Endothelial cell of umbilical vein (primary cell): ENCODE results near the gene FARP2. TPM values are rescaled to one million over a fixed set of nuclear protein-coding genes. Genes with fewer than 3 reads are reported as not detected.

Experiments used
- BruUV-seq: library from RNA; stranded (reverse); fragments of 400-500 nt; replicated peaks from 2 replicates; lab custom pipeline; 2021; lab: Mats Ljungman, UMichigan
- CTCF ChIA-PET: fragments of 300-600, 350-600 bp; sonication (Branson Sonifier 250); formaldehyde crosslinking; loops from one replicate; lab custom pipeline; 2021; ENCODE audit warnings: antibody characterized with exemption, inconsistent platforms; lab: Charles Lee
- POLR2A ChIA-PET: fragments of 300-600, 350-600 bp; sonication (Branson Sonifier 250); formaldehyde crosslinking; loops from one replicate; lab custom pipeline; 2021; ENCODE audit warnings: antibody characterized with exemption, inconsistent platforms; lab: Charles Lee
- DNase-seq: peaks from one replicate; pipeline ENCODE4 v3.0.0-alpha.2; 2011; ENCODE audit warnings: low read depth, low spot score
- FAIRE-seq: peaks from 2 replicates; lab custom pipeline; 2011; peaks lifted over from hg19 to GRCh38; lab: Jason Lieb, UNC
- H2AFZ ChIP-seq: 2 replicates; pipeline ENCODE4 v1.6.0; 2012; ENCODE audit warnings: low read depth, low read length, control low read depth, inconsistent platforms
- H3K27ac ChIP-seq: 2 replicates; pipeline ENCODE4 v1.5.1; 2011; ENCODE audit warnings: low read depth, mild to moderate bottlenecking, control low read depth, low read length, moderate library complexity; ENCODE audit not compliant: insufficient read depth
- H3K27me3 ChIP-seq, 2 experiments: 2 replicates each; pipeline versions ENCODE4 v1.6.0 to v1.6.1; 2011; ENCODE audit warnings: low read length in 2 of 2, mixed read lengths in 1 of 2; ENCODE audit not compliant: control insufficient read depth in 2 of 2, insufficient read depth in 2 of 2
- H3K36me3 ChIP-seq, 2 experiments: 2 replicates in 1 of 2; 3 replicates in 1 of 2; pipeline ENCODE4 v1.5.1; 2011; ENCODE audit warnings: low read length in 2 of 2, mild to moderate bottlenecking in 1 of 2, moderate library complexity in 1 of 2; ENCODE audit not compliant: control insufficient read depth in 2 of 2, insufficient read depth in 2 of 2; ENCODE audit errors: extremely low read depth in 1 of 2
- H3K4me1 ChIP-seq: 3 replicates; pipeline ENCODE4 v1.5.1; 2011; ENCODE audit warnings: mild to moderate bottlenecking, low read length; ENCODE audit not compliant: control insufficient read depth, insufficient read depth; ENCODE audit errors: extremely low read depth
- H3K4me2 ChIP-seq: 2 replicates; pipeline ENCODE4 v1.6.1; 2011; ENCODE audit warnings: low read length, control low read depth, mixed read lengths; ENCODE audit not compliant: insufficient read depth
- H3K4me3 ChIP-seq, 3 experiments: fragments of 200-600 bp in 1 of 3; sonication (generic), shearing (Covaris generic) in 1 of 3; replicated peaks in 1 of 3; 2 replicates each; pipeline ENCODE4 v1.5.1; 2011 to 2016; ENCODE audit warnings: control low read depth in 3 of 3, low read length in 3 of 3, mild to moderate bottlenecking in 2 of 3, inconsistent platforms in 1 of 3, low read depth in 1 of 3, moderate library complexity in 1 of 3; ENCODE audit not compliant: insufficient read depth in 1 of 3
- H3K79me2 ChIP-seq: 2 replicates; pipeline ENCODE4 v1.6.0; 2012; ENCODE audit warnings: low read length, inconsistent platforms; ENCODE audit not compliant: control insufficient read depth, insufficient read depth
- H3K9ac ChIP-seq: replicated peaks from 2 replicates; pipeline ENCODE3; 2011; ENCODE audit warnings: low read length, control low read depth; ENCODE audit not compliant: insufficient read depth; ENCODE audit errors: extremely low read depth
- H3K9me1 ChIP-seq: replicated peaks from 3 replicates; pipeline ENCODE4 v1.6.0; 2011; ENCODE audit warnings: mild to moderate bottlenecking, low read length; ENCODE audit not compliant: control insufficient read depth, insufficient read depth; ENCODE audit errors: extremely low read depth
- H3K9me3 ChIP-seq: replicated peaks from 2 replicates; pipeline ENCODE4 v1.5.1; 2012; ENCODE audit warnings: low read length, inconsistent platforms; ENCODE audit not compliant: control insufficient read depth, insufficient read depth
- H4K20me1 ChIP-seq: replicated peaks from 2 replicates; pipeline ENCODE3; 2011; ENCODE audit warnings: mild to moderate bottlenecking, low read length; ENCODE audit not compliant: control insufficient read depth, insufficient read depth; ENCODE audit errors: extremely low read depth
- EZH2 ChIP-seq: IDR thresholded peaks from 2 replicates; pipeline ENCODE4 v1.6.1; 2012; ENCODE audit warnings: borderline replicate concordance, low read depth, mild to moderate bottlenecking, moderate library complexity, low read length, inconsistent platforms; ENCODE audit not compliant: severe bottlenecking
- FOS ChIP-seq: IDR thresholded peaks from 2 replicates; pipeline ENCODE4 v1.6.1; 2011; ENCODE audit warnings: mild to moderate bottlenecking, low read length, moderate library complexity, borderline replicate concordance; ENCODE audit not compliant: insufficient read depth
- GATA2 ChIP-seq: IDR thresholded peaks from 2 replicates; pipeline ENCODE4 v1.7.0; 2011; ENCODE audit warnings: low read depth, mild to moderate bottlenecking, moderate library complexity, mixed read lengths, low read length; ENCODE audit not compliant: insufficient read length, insufficient read depth
- JUN ChIP-seq: IDR thresholded peaks from 2 replicates; pipeline ENCODE4 v1.6.1; 2011; ENCODE audit warnings: borderline replicate concordance, low read depth; ENCODE audit not compliant: insufficient read length, insufficient read depth
- MYC ChIP-seq: IDR thresholded peaks from one replicate; pipeline ENCODE4 v1.6.1; 2011; ENCODE audit warnings: mild to moderate bottlenecking, low read depth, low read length
- POLR2A ChIP-seq: IDR thresholded peaks from 2 replicates; pipeline ENCODE4 v1.6.1; 2012; ENCODE audit warnings: low read depth, mild to moderate bottlenecking, control low read depth, low read length
- POLR2AphosphoS5 ChIP-seq: IDR thresholded peaks from 2 replicates; pipeline ENCODE4 v1.6.1; 2012; ENCODE audit warnings: low read depth, mild to moderate bottlenecking, control low read depth, low read length, moderate library complexity; ENCODE audit not compliant: insufficient read depth
- dilution Hi-C: fragments of 300-500 bp; cut with MboI; formaldehyde crosslinking; loops from one replicate; pipeline ENCODE4 v1.15.0; 2019; ENCODE audit warnings: low sequenced_read_pairs; ENCODE audit not compliant: extremely low pct_ligation_motif_present
- intact Hi-C: fragments of 100-400 bp; cut with micrococcal nuclease; formaldehyde crosslinking; loops from one replicate; pipeline ENCODE4 v1.10.0; 2022
- polyA plus RNA-seq, 4 experiments: library from polyadenylated mRNA; depleted of rRNA in 3 of 4; stranded (reverse) in 3 of 4; unstranded in 1 of 4; fragments of >200 nt; gene quantifications; 2 replicates each; pipeline versions ENCODE4 v1.2.1 to v1.2.3, GENCODE V29; 2011 to 2012; ENCODE audit warnings: missing spikeins in 1 of 4
- total RNA-seq: library from RNA; stranded (reverse); gene quantifications from 2 replicates; pipeline ENCODE4 v1.2.3, GENCODE V29; 2021
- TF ChIP-seq, protein P1 (sequence below): IDR thresholded peaks from 2 replicates; pipeline ENCODE4 v1.6.1; 2011; ENCODE audit not compliant: insufficient read depth, insufficient read length
- TF ChIP-seq, protein P2 (sequence below), 2 donors: IDR thresholded peaks; 1 replicate in 1 of 2; 2 replicates in 1 of 2; pipeline ENCODE4 v1.5.1; 2011; ENCODE audit warnings: low read length in 2 of 2, mild to moderate bottlenecking in 2 of 2, moderate library complexity in 2 of 2, control low read depth in 1 of 2, inconsistent platforms in 1 of 2, low read depth in 1 of 2; ENCODE audit not compliant: insufficient read depth in 1 of 2; ENCODE audit errors: extremely low read depth in 1 of 2

Gene FARP2
- total and polyA plus RNA-seq, 2 donors (not counting 3 experiments of a cell fraction or from before 2014, with no cell fraction given) = 15.3 to 45.3 TPM

DNA sequence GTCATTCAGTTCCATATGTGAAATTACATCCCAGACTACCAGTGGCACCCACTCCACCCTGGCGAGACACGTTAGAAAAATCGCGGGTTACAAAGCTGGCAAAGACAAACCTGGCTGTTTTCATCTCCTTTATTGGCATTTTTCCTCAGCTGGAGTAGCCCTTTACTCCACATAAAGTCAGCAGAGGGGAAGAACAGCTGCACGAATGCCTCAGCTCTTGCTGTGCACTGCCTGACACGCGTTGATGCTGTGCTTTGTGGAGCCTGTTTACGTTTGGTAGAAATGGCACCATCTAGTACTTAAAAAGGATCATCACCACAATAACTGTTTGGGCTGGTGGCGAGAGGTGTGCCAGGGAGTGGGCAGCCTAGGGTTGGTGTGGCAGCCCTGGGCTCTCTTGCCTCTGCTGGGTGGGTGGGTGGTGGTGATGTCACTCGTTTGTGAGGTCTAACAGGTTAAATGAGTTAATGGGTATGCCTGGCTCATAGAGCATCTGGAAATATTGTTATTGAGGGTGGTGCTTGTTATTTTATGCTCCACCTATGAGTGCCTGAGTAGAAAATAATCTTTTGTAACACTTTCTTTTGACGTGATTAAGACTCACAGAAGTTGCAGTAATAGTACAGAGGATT, 16.4 kb downstream of the FARP2 start:
- ChIA-PET CTCF (interaction anchor here (1.2 to 1.3 kb wide), 2 partner anchors 9 to 13 kb away, joined by 3 to 4 read pairs; no protein-coding TSS in a partner anchor), POLR2A (no interaction called here)
- Histone ChIP-seq H3K27me3 (no peaks in the 10 kb centered on the region), H3K4me2 (no peak overlapping the region), H3K79me2 (peaks cover 12% of the 10 kb centered on the region), H2AFZ (no peak overlapping the region), H3K9ac (no peak overlapping the region), H3K4me1 (no peaks in the 10 kb centered on the region), H3K36me3 (peaks cover 0 to 9% of the 10 kb centered on the region in 2 experiments), H3K9me1 (no peaks in the 10 kb centered on the region), H3K27ac (no peak overlapping the region), H3K4me3 (no peak overlapping the region), H3K9me3 (no peaks in the 10 kb centered on the region), H4K20me1 (no peaks in the 10 kb centered on the region)
- no peak for FAIRE-seq
- intact Hi-C loops (no loop called here), dilution Hi-C loops (no loop called here)
- TF ChIP-seq, protein P1, sequence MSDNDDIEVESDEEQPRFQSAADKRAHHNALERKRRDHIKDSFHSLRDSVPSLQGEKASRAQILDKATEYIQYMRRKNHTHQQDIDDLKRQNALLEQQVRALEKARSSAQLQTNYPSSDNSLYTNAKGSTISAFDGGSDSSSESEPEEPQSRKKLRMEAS = no peak
- no peak for TF ChIP-seq POLR2AphosphoS5
- TF ChIP-seq, protein P2, sequence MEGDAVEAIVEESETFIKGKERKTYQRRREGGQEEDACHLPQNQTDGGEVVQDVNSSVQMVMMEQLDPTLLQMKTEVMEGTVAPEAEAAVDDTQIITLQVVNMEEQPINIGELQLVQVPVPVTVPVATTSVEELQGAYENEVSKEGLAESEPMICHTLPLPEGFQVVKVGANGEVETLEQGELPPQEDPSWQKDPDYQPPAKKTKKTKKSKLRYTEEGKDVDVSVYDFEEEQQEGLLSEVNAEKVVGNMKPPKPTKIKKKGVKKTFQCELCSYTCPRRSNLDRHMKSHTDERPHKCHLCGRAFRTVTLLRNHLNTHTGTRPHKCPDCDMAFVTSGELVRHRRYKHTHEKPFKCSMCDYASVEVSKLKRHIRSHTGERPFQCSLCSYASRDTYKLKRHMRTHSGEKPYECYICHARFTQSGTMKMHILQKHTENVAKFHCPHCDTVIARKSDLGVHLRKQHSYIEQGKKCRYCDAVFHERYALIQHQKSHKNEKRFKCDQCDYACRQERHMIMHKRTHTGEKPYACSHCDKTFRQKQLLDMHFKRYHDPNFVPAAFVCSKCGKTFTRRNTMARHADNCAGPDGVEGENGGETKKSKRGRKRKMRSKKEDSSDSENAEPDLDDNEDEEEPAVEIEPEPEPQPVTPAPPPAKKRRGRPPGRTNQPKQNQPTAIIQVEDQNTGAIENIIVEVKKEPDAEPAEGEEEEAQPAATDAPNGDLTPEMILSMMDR (IDR thresholded peaks at IDR 0.05; ENCODE audit: extremely low read depth in 1 of 2, insufficient read depth in 1 of 2, low read depth in 1 of 2, low read length in 2 of 2) = no peak
- TF ChIP-seq MYC = no peak
- TF ChIP-seq POLR2A = no peak
- no peak for TF ChIP-seq FOS
- no peak for TF ChIP-seq EZH2
- TF ChIP-seq GATA2 = no peak
- no peak for TF ChIP-seq JUN
- no peak for DNase-seq
- no TSS peak for BruUV-seq
